Retinal pigment epithelial cell (primary cell): ENCODE results near the gene CEBPB.

Experiments used
- DNase-seq: peaks from one replicate; pipeline ENCODE4 v3.0.0-alpha.2; 2010; ENCODE audit warnings: low read depth
- H3K4me3 ChIP-seq: 2 replicates; pipeline ENCODE4 v1.5.1; 2011; ENCODE audit warnings: mild to moderate bottlenecking, low read length, control low read depth, moderate library complexity
- TF ChIP-seq, protein P1 (sequence below): conservative IDR thresholded peaks from 2 replicates; pipeline ENCODE4 v1.5.1; 2011; ENCODE audit warnings: low read depth, low read length, control low read depth, inconsistent platforms

The CEBPB gene

GRCh38 chr20:50227506-50227905 lies 36.9 kb downstream of the CEBPB start:
- no peak for DNase-seq
- TF ChIP-seq, protein P1, sequence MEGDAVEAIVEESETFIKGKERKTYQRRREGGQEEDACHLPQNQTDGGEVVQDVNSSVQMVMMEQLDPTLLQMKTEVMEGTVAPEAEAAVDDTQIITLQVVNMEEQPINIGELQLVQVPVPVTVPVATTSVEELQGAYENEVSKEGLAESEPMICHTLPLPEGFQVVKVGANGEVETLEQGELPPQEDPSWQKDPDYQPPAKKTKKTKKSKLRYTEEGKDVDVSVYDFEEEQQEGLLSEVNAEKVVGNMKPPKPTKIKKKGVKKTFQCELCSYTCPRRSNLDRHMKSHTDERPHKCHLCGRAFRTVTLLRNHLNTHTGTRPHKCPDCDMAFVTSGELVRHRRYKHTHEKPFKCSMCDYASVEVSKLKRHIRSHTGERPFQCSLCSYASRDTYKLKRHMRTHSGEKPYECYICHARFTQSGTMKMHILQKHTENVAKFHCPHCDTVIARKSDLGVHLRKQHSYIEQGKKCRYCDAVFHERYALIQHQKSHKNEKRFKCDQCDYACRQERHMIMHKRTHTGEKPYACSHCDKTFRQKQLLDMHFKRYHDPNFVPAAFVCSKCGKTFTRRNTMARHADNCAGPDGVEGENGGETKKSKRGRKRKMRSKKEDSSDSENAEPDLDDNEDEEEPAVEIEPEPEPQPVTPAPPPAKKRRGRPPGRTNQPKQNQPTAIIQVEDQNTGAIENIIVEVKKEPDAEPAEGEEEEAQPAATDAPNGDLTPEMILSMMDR = no peak
- no peak overlapping the region for H3K4me3 ChIP-seq

- H3K4me3 ChIP-seq = no peak overlapping the region
- TF ChIP-seq, protein P1 = no peak
- no peak for DNase-seq
Measured at GRCh38 chr20:50229156-50229607, 38.6 kb downstream of the CEBPB start.

GRCh38 chr20:50230184-50230583 lies 39.6 kb downstream of the CEBPB start:
- DNase-seq = no peak
- TF ChIP-seq, protein P1 = no peak
- no peak overlapping the region for H3K4me3 ChIP-seq

DNA sequence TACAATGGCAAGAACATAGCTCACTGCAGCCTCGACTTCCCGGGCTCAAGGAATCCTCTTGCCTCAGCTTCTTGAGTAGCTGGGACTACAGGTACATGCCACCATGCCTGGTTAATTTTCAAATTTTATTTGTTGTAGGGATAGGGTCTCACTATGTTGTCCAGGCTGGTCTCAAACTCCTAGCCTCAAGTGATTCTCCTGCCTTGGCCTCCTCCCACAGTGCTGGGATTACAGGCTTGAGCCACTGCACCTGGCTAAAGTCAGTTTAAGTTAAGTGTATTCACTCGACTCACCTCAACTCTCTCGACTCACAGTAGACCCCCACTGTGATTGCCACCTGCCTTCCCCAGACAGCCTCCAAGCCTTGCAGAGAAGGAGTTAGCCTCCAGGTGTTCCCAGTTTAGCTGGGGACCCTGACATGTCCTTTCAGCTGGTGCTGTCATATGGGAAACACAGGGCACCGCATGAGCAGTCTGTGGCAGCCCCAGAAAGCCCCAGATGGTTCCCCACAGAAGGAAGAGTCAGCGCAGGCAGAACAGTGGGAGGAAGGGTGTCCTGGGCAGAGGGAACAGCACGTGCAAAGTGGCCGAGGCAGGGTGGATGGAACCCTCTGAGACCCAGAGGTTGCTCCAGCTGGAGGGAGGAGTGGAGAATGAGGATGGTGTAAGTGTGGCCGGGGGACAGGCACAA lies 40.4 kb downstream of the CEBPB start:
- DNase-seq = no peak
- no peak overlapping the region for H3K4me3 ChIP-seq
- TF ChIP-seq, protein P1 = no peak

GRCh38 chr20:50231854-50232253 lies 41.2 kb downstream of the CEBPB start:
- H3K4me3 ChIP-seq = no peak overlapping the region
- DNase-seq = no peak
- TF ChIP-seq, protein P1 = no peak

DNA sequence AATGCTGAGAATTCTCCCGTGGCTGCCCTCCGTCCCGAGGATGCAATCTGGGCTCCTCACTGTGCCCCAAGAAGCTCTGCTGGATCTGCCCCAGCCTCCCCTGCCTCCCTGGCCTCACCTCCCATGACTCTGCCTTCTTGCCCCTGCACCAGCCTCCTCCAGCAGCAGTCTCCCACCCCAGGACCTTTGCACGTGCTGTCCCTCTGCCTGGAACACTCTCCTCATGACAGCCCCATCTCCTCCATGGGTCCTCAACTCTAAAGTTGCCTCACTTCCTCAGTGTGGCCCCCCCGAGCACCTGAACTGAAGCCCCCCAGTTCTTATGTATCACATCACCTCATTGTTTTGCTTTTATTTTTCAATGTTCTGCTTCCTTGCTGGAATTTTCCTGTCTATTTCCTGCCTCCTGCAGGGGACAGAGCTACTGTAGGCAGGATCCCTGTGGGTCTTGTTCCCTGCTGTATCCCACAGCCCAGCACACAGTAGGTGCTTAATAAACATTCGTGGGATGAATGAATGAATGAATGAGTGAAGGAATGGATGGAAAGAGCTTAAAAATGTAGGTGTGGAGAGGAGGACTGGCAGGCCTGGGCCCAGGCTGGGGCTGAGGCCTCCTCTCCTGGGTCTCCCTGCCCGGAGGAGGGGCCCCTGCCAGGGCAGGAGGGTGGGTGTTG lies 42.2 kb downstream of the CEBPB start:
- no peak for DNase-seq
- no peak overlapping the region for H3K4me3 ChIP-seq
- TF ChIP-seq, protein P1 = no peak
